ENCODE measurements around the gene COL9A1.

DNA sequence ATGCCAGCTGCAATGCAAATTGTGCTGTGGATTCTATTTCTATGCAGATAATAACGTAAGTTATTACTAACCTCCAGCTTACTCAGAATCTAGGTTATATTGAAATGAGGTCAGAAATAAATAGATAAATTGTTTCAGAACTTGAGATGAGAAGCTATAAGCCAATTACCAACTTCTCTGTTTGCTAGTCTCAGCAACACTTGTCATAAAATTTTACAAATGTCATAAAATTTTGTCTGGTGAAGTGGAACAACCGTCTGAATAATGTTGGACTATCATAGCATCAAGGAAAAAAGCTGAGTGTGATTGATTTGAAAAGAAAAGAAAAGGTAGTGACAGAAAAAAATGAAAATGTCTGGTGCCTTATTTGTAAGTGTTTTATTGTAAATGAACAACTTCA lies 36.7 kb downstream of the COL9A1 start:
- TF ChIP-seq FOXM1 (IDR thresholded peaks at IDR 0.05; ENCODE audit: low read depth) (no peak), RAD21 (IDR thresholded peaks at IDR 0.05; ENCODE audit: low read length) (no peak)
